IMR-90 (cell line): ENCODE data around the gene CHD2.

ENCODE experiments used
- BHLHE40 ChIP-seq: fragments of 150-350 bp; IDR thresholded peaks from 2 replicates; pipeline ENCODE4 v1.6.1; 2016; ENCODE audit warnings: mild to moderate bottlenecking, low read depth, low read length
- FOS ChIP-seq: fragments of 150-350 bp; IDR thresholded peaks from 2 replicates; pipeline ENCODE4 v1.6.1; 2016; ENCODE audit warnings: low read depth, low read length
- MAFK ChIP-seq: IDR thresholded peaks from 2 replicates; pipeline ENCODE4 v1.6.1; 2012; ENCODE audit warnings: low read depth, low read length, improper control_type of control experiment
- MAZ ChIP-seq: IDR thresholded peaks from 2 replicates; pipeline ENCODE4 v1.6.1; 2012; ENCODE audit warnings: low read depth, mild to moderate bottlenecking, low read length, improper control_type of control experiment, moderate library complexity, borderline replicate concordance
- MXI1 ChIP-seq: IDR thresholded peaks from 2 replicates; pipeline ENCODE4 v1.6.1; 2012; ENCODE audit warnings: low read depth, mild to moderate bottlenecking, low read length, moderate library complexity, borderline replicate concordance
- POLR2A ChIP-seq: IDR thresholded peaks from 2 replicates; pipeline ENCODE4 v1.6.1; 2012; ENCODE audit warnings: mild to moderate bottlenecking, low read depth, low read length
- RAD21 ChIP-seq: IDR thresholded peaks from 2 replicates; pipeline ENCODE4 v1.6.1; 2012; ENCODE audit warnings: low read length, improper control_type of control experiment
- RCOR1 ChIP-seq: IDR thresholded peaks from 2 replicates; pipeline ENCODE4 v1.6.1; 2012; ENCODE audit warnings: mild to moderate bottlenecking, low read length, improper control_type of control experiment; ENCODE audit not compliant: insufficient replicate concordance
- RFX5 ChIP-seq: IDR thresholded peaks from 2 replicates; pipeline ENCODE4 v1.8.0; 2012; ENCODE audit warnings: low read depth, mild to moderate bottlenecking, low read length, moderate library complexity
- TF ChIP-seq, protein P1 (sequence below): conservative IDR thresholded peaks from 2 replicates; pipeline ENCODE4 v1.5.1; 2012; ENCODE audit warnings: mild to moderate bottlenecking, low read depth, low read length, improper control_type of control experiment
- TF ChIP-seq, protein P2 (sequence below): fragments of 150-350 bp; IDR thresholded peaks from 2 replicates; pipeline ENCODE4 v1.6.1; 2017; ENCODE audit warnings: mild to moderate bottlenecking, antibody characterized with exemption, low read length, low read depth
- TF ChIP-seq, protein P3 (sequence below): fragments of 150-350 bp; IDR thresholded peaks from 2 replicates; pipeline ENCODE4 v1.6.1; 2016; ENCODE audit warnings: low read depth, mild to moderate bottlenecking, low read length, moderate library complexity, borderline replicate concordance

DNA sequence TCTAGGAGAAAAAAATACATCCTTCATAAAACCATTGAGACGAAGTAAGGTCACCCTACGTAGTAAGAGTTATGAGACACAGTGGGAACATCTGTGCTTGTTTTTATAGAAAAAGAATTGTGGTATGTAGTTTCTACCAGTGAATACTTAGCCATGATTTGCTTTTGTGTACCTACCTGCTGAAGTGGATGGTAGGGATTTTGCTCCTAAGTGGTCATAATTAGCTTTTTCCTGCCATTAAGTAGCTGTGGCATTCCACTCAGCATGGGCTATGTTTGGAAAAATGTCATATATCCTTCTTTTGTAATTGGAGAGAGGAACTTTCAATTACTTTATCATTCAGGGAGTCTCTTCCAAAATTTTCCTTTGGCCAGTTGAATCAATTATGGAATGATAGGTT is 63.7 kb downstream of the CHD2 start:
- TF ChIP-seq RCOR1 (no peak), MXI1 (no peak), POLR2A (no peak), MAFK (no peak), FOS (no peak), RFX5 (no peak), RAD21 (no peak), BHLHE40 (no peak), MAZ (no peak)
- TF ChIP-seq, protein P1, sequence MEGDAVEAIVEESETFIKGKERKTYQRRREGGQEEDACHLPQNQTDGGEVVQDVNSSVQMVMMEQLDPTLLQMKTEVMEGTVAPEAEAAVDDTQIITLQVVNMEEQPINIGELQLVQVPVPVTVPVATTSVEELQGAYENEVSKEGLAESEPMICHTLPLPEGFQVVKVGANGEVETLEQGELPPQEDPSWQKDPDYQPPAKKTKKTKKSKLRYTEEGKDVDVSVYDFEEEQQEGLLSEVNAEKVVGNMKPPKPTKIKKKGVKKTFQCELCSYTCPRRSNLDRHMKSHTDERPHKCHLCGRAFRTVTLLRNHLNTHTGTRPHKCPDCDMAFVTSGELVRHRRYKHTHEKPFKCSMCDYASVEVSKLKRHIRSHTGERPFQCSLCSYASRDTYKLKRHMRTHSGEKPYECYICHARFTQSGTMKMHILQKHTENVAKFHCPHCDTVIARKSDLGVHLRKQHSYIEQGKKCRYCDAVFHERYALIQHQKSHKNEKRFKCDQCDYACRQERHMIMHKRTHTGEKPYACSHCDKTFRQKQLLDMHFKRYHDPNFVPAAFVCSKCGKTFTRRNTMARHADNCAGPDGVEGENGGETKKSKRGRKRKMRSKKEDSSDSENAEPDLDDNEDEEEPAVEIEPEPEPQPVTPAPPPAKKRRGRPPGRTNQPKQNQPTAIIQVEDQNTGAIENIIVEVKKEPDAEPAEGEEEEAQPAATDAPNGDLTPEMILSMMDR = no peak
- TF ChIP-seq, protein P2, sequence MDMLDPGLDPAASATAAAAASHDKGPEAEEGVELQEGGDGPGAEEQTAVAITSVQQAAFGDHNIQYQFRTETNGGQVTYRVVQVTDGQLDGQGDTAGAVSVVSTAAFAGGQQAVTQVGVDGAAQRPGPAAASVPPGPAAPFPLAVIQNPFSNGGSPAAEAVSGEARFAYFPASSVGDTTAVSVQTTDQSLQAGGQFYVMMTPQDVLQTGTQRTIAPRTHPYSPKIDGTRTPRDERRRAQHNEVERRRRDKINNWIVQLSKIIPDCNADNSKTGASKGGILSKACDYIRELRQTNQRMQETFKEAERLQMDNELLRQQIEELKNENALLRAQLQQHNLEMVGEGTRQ = no peak
- TF ChIP-seq, protein P3, sequence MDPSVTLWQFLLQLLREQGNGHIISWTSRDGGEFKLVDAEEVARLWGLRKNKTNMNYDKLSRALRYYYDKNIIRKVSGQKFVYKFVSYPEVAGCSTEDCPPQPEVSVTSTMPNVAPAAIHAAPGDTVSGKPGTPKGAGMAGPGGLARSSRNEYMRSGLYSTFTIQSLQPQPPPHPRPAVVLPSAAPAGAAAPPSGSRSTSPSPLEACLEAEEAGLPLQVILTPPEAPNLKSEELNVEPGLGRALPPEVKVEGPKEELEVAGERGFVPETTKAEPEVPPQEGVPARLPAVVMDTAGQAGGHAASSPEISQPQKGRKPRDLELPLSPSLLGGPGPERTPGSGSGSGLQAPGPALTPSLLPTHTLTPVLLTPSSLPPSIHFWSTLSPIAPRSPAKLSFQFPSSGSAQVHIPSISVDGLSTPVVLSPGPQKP = no peak
